ENCODE data around the gene CLDN10.
A peak's percentile ranks its signal among the peaks of the same experiment; 100 is the strongest.

The CLDN10 gene

GRCh38 chr13:95603887-95604555 lies 51.5 kb downstream of the CLDN10 start:
- peak; percentile 13 to 50 for DNase-seq

GRCh38 chr13:95604556-95604915 lies 52.0 kb downstream of the CLDN10 start:
- DNase-seq, result no peak

DNA sequence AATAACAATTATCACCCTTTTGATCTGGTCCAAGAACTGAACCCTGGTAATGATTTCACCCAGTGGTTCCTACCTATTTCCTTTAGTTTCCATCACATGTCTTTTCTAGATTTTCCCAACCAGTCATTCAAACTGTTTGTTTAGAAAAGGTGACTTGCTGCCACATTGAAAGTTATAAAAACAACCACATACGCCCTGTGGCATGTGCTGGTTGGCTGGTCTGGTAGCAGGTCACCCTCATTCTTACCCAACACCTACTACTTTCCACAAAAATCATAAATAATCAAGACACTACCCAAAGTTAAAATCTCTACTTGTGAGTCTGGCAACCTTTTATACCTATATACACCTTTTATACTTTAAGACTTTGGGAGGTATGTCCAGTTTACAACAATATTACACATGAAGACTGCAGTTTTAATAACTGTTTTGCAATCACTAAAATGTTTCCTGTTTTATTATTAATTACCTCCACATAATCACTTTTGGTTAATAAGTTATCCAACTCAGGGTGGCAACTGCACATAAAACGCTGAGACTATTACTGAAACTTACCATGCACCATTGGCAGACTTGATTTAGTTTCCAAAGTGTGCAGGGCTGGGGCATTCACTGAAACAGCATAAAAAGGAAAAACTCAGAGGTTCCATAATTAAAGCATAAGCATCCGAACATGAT lies 53.1 kb downstream of the CLDN10 start:
- no peak for DNase-seq

DNA sequence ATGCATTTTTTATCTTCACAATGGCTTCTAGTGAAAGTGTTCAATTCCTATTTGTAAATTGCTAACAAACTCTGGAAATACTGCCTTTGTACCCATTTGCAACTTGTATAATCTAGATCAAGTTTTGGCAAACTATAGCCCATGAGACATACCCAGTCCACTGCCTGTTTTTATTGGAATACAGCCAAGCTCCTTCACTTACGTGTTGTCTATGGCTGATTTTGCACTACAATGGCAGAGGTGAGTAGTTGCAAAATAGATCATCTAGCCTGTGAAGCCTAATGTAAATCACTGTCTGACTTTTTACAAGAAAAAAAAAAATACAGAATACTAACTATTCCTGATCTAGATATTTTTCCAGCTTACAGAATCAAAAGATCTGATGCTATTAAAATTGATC lies 54.8 kb downstream of the CLDN10 start:
- peak in 1 of 2 experiments; percentile 1 for DNase-seq

- DNase-seq, result no peak
Observed at GRCh38 chr13:95608640-95609323, 56.3 kb downstream of the CLDN10 start.

DNA sequence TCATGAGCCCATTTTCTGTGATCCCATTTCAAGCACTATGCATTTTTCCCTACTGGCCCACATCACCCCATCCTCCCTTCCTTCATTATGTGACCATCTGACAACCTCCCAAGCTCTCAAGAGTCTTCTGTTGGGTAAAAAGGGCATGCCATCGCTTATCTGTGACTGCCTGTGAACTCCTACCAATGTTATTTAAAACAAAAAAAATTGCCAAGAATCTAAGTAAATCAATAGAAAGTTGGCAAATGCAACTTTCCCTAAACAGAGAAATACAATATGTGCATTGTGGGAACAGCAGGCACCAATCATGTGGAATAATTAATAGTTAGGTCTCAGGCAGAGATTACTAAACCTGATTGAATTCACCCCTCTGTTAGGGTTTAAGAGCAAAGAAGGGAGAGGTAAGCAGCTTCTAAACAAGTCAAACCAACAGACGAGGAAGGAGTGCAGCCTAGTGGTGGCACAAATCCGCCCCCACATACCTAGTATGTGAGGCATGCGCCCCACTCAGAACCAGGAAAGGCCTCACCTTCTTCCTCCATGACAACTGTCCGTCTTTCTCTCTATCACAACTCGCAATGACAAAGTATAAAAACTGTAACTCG lies 62.2 kb downstream of the CLDN10 start:
- no peak for DNase-seq

GRCh38 chr13:95615539-95615938 lies 63.0 kb downstream of the CLDN10 start:
- no peak for DNase-seq

- no peak for DNase-seq
Observed at GRCh38 chr13:95620030-95620824, 67.7 kb downstream of the CLDN10 start.

DNA sequence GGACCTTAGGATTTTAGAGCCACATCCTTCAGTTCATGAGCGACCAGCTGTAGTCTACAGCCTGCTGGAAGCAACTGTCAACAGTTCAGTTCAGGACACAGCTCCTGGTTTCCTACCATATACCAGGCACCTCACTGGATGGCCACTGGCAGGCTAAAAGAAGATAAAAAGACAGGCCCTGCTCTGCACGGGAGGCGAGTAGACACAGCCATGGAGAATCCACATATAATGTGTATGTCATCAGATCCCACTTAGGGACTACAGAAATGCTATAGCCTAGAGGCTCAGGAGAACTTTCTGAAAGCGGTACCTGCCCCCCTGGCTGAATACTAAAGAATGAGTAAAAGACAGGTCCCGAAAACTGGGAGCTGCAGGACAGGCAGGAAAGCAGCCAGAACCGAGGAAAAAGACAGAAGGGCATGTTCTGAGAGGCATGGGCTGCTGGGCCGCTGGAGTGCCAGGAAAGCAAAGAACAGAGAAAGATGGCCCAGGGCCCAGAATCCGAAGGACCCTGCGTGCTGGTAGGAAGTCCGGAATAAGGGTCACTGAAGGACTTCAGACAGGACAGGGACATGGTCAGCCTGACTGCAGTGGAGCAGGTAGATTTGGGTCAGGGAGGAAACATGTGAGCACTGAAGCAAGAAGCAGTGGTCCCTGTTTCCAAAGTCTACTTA lies 68.4 kb downstream of the CLDN10 start:
- DNase-seq, result no peak

GRCh38 chr13:95623141-95623540 lies 70.6 kb downstream of the CLDN10 start:
- no peak for DNase-seq

DNA sequence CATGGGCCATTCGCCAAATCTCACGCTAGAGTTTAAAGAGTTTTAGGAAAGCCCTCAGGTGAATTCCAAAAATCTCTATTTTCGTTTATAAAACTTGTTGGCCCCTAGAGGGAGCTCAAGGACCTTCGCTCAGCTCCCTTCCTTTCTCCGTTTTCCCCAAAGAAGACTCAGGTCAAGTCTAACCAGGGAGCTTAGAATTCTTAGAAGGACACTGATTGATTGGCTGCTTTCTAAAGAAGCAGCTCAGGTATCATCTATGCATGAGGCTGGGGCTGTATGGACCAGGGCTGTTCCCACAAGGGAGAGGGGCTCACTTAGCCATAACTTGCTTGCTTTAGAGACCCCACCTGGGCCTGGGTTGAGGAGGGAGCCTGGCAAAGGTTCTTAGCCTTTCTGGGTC lies 71.5 kb downstream of the CLDN10 start:
- DNase-seq, result no peak

- no peak for DNase-seq
Observed at GRCh38 chr13:95626768-95627167, 74.2 kb downstream of the CLDN10 start.

DNA sequence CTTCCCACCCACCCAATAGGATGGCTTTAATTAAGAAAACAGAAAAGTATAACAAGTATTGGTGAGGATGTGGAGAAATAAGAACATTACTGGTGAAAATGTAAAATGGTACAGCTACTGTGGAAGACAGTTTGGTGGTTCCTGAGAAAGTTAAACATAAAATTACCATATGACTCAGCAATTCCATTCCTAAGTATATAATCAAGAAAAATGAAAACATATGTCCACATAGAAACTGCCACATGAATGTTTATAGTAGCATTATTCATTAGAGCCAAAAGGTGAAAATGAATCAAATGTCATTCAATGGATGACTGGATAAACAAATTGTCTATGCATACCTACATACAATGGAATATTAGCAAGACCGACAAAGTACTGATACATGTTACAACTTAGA lies 75.1 kb downstream of the CLDN10 start:
- no peak for DNase-seq

DNA sequence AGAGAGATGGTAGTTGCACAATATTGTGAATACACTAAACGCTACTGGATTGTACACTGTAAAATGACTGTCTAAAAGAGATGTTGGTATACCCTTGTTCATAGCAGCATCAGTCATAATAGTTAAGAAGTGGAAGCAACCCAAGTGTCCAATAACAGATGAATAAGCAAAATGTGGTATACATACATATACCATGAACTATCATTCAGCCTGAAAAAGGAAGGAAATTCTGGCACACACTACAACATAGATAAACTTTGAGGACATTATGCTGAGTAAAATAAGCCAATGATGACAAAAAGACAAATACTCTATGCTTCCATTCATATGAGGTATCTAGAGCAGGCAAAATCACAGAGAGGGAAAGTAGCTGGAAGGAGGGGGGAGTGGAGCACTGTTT lies 76.0 kb downstream of the CLDN10 start:
- DNase-seq, result no peak

GRCh38 chr13:95629071-95629470 lies 76.6 kb downstream of the CLDN10 start:
- DNase-seq, result no peak
